GM12892 (cell line): ENCODE data around the gene CEP120. TPM values are rescaled to one million over a fixed set of nuclear protein-coding genes. Genes with fewer than 3 reads are reported as not detected.
A peak's percentile ranks its signal among the peaks of the same experiment; 100 is the strongest.
"Not testable (repeated sequence)": the region's sequence is repeated elsewhere in the genome, so short reads cannot be mapped to it uniquely, and the experiment has no call there.

Experiments used
- DNase-seq: peaks from one replicate; pipeline ENCODE4 v3.0.0; 2011; ENCODE audit not compliant: insufficient read length
- FAIRE-seq: peaks from 2 replicates; lab custom pipeline; 2011; peaks lifted over from hg19 to GRCh38; lab: Jason Lieb, UNC
- POLR2A ChIP-seq: IDR thresholded peaks from 2 replicates; pipeline ENCODE4 v1.6.1; 2011; ENCODE audit warnings: low read depth, low read length, control low read depth
- POLR2AphosphoS5 ChIP-seq: IDR thresholded peaks from 2 replicates; pipeline ENCODE4 v1.6.1; 2011; ENCODE audit warnings: low read depth, low read length, control low read depth
- TAF1 ChIP-seq: IDR thresholded peaks from 2 replicates; pipeline ENCODE4 v1.6.1; 2011; ENCODE audit warnings: low read depth, mild to moderate bottlenecking, control low read depth, low read length, borderline replicate concordance
- polyA plus RNA-seq: library from polyadenylated mRNA; unstranded; fragments of >200 nt; gene quantifications from one replicate; pipeline ENCODE4 v1.2.1, GENCODE V29; 2012; ENCODE audit warnings: missing spikeins, inconsistent platforms; ENCODE audit not compliant: missing spikeins

Gene CEP120
- polyA plus RNA-seq: 10.5 TPM

DNA sequence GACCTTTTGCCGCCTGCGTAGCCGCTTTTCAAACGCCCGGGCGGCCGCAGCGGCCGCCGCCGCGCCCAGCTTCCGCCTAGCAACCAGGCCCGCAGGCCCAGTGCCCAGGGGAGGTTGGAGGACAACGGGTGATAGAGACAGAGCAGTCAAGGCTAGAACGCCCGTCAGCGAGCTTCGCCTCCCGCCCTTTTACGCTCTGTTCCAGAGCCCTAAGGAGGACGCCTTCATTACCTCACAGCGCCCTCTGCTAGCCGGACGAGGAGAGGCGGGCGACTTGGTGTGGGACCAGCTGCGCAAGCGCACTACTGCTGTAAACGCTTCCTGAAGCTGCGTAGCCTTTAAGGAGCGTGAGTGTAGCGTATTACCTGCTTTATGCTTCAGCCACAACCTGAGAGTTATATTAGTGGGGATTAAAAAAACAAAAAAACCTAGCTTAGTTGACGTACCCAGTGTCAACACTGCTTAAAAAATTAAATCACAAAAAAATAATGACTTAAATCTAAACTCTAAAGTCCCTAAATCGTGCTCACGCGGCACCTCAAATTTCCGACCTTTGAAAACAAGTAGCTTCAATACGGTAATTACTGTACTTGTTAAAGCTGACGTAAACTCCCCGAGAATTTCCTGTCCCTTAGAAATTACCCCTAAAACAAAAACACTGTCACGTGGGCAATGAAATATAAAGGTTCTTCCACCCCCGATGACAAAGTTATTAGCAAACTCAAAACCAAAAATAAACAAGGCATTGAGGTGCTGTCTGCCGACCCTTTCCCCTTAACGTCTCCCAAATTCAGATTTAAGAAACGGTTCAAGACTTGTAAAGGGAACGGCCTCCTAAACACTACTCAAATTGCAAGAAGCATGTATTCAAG, at the start of gene CEP120:
Gene CEP120, minus strand, starts transcription at position 126 of the 872 bp plus-strand sequence. CDS start 405 bp downstream, outside the sequence.
- TF ChIP-seq POLR2A: peak; percentile 90
- TF ChIP-seq POLR2AphosphoS5: peak; percentile 57; the same call in 1 of the 2 replicates
- TF ChIP-seq TAF1: peak; percentile 57; the same call in 1 of the 2 replicates
- DNase-seq (peak; percentile 83), FAIRE-seq (peak; percentile 99)

DNA sequence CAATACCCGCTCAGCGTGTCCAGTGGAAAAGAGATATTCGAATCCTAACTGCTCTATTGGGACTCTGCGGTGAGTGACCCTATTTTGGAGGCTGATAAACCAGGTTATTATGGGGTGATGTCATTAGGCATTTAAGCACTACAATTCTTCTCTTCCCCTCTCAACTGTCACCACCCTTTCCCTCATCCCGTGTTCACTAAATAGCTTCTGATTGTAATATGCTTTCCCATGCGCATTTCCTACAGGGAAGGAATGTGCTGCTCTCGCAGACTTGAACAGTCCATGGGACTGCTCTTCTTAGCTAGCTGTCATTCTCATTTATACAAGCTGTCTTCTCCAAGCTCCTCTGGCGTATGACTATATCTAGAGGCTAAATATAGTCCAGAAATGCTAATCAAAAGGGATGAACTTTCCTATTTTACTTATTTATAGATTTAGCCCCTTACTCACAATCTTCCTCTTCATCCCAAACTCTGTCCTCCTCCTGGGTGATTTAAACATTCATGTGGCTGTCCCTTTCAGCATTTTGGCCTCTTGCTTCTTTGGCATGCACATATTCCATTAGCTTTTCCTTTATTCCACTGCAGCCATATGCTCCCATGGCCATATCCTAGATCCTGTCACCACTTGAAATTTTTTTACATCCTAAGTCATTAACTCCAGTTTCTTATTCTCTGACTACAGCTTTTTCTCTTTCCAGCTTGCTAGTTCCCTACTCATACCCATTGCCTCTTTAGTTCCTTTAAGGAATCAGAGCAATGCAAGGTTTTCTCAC, 49.1 kb upstream of the CEP120 start:
- DNase-seq: no peak
- TF ChIP-seq POLR2AphosphoS5: no peak
- no peak for TF ChIP-seq TAF1
- no peak for TF ChIP-seq POLR2A
- FAIRE-seq: no peak

DNA sequence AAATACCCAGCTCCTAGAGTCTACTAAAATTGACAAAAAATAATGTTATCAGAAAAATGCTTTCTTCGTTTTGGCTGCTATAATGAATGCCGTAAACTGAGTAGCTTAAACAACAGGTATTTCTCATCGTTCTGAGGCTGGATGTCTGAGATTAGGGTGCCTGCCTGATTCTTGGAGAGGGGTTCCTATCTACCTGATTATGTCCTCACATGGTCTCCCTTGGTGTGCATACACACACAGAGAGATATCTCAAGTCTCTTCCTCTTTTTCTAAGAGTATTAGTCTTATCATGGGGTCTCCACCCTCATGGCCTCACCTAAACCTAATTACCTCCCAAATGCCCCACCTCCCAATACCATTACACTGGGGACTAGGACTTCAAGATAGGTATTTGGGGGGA, 48.2 kb upstream of the CEP120 start:
- TF ChIP-seq TAF1: no peak
- no peak for TF ChIP-seq POLR2AphosphoS5
- no peak for TF ChIP-seq POLR2A
- FAIRE-seq (no peak), DNase-seq (no peak)

DNA sequence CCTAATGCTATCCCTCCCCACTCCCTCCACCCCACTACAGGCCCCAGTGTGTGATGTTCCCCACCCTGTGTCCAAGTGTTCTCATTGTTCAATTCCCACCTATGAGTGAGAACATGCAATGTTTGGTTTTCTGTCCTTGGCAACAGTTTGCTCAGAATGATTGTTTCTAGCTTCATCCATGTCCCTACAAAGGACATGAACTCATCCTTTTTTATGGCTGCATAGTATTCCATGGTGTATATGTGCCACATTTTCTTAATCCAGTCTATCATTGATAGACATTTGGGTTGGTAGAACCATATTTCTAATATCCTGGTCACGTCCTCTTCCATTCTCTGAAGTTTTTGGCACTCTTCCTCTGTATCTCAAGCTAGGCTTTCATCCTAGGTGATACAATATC, 43.6 kb upstream of the CEP120 start:
- not testable (repeated sequence) for FAIRE-seq, DNase-seq

DNA sequence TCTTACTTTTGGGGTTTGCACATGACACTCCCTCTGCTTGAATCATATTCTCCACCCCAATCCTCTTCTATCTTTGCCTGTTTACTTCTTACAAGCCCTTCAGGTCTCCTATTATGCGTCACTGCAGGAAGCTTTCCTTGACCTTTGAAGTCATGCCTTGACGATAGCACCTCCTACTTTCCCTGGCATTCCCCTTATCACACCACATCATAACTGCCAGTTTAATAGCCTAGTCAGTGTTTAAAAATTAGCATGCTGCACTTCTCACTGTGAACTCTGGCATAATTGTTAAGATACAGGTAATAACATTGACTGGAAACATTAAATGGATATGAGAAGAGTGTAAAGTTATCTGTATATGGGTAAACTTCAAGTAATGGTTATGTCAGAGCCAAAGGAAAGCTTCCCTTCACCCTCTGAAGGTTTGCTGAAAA, 37.1 kb upstream of the CEP120 start:
- DNase-seq (no peak), FAIRE-seq (no peak)
- TF ChIP-seq TAF1: no peak
- TF ChIP-seq POLR2AphosphoS5: no peak
- no peak for TF ChIP-seq POLR2A

DNA sequence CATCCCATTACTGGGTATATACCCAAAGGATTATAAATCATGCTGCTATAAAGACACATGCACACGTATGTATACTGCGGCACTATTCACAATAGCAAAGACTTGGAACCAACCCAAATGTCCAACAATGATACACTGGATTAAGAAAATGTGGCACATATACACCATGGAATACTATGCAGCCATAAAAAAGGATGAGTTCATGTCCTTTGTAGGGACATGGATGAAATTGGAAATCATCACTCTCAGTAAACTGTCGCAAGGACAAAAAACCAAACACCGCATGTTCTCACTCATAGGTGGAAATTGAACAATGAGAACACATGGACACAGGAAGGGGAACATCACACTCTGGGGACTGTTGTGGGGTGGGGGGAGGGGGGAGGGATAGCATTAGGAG, 35.8 kb upstream of the CEP120 start:
- FAIRE-seq: not testable (repeated sequence)

DNA sequence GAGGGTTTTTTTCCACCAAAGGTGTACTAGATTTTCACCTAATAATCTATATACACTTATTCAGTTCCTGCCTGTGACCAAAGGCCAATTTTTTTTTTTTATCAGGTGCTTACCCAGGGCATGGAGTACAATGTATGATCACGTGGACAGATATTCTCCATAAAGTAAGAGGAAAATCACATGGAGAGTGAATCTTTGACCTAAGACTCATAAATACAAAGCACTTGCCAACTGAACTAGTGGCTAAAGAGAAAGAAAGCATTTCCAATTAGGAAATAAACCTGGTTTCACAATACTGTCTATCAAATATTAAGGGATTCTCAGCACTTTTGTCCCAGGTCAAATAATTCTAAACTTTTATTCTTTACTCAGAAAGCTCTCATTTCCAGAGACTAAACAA, 33.0 kb upstream of the CEP120 start:
- no peak for TF ChIP-seq POLR2A
- no peak for TF ChIP-seq POLR2AphosphoS5
- no peak for TF ChIP-seq TAF1
- FAIRE-seq: no peak
- no peak for DNase-seq

More for the DNA sequence above, 35.8 kb upstream of the CEP120 start:
- not testable (repeated sequence) for DNase-seq

DNA sequence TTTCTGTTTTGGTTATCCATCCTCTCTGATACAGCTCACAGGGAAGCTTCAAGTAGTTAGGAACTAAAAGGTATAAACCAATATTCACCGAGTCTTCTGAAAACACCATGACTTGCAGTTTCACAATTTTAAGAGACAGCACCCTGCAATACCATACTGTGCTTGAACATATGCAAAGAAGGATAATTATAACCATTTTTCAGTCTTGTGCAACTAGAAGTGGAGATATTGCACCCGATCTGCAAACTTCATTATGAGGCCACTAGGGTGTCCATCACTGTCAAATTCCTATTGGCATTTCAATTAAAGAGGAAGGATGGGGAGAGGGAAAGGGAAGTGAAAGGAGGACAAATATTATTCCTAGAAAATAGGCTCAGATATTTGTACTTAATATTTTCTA, 32.4 kb upstream of the CEP120 start:
- TF ChIP-seq POLR2A (no peak), POLR2AphosphoS5 (no peak), TAF1 (no peak)
- FAIRE-seq (no peak), DNase-seq (no peak)

DNA sequence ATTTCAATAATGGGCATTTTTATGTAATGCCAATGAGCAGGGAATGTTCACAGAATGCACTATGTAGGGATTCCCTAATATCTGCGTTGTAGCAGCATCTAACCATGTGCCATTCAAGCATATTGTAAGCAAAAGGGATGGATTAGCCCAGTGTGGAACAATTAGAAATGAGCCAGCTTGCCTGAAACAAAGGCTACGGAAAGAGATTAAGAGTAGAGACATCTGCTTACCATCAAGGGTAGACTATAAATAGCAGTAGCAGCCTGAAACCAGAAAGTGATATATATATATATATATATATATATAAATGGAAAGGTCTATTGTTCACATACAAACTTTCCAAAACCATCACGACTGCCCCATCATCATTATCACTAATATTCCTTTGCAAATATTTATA, 31.9 kb upstream of the CEP120 start:
- DNase-seq (no peak), FAIRE-seq (peak; percentile 38)
- TF ChIP-seq POLR2AphosphoS5 (no peak), POLR2A (no peak), TAF1 (no peak)

DNA sequence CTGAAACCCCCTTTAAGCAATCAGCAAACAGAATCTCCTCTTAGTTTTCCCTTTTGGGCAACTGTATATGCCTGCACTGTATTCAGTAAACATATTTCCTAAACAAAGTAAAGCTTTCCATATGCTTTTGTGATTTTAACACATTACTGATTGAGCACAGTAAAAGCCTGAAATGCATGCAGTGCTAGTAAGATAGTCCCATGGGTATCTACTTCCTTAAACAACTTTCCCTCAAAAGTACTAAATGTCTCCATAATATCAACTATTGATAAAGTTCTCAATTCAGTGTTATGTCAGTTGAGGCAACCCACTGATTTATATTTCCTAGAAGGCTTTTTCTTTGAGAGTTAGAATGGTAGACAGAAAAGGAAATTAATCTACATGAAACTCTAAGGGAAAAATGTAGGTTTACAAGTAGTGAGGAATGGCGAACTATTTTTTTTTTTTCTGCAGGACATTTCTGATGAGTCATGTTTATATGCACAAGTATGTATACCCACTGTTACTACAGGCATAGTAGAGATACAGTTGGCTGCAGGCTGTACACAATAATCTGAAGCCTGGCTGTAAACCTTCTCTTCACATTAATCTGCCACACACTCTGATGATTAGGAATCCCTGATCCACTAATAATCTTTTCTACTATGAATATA, 31.2 kb upstream of the CEP120 start:
- DNase-seq (no peak), FAIRE-seq (no peak)
- TF ChIP-seq POLR2AphosphoS5: no peak
- no peak for TF ChIP-seq TAF1
- no peak for TF ChIP-seq POLR2A

DNA sequence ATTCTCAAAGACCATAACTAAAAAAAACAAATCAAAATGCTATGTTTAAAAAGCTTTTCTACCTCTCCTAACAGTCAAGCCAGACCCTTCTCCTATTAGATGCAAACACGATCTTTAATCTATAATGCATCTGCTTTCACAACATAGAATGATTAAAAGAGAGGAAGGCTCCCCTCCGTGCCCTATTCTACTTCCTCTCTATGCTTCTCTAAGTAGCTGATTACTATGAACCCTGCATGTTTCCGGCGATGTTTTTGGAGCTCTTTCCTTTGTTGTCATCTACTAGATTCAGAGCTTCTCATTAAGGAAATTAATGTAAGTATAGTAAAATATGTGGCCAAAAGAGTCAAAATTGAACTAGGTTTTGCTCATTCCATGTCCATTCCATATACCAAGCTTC, 29.2 kb upstream of the CEP120 start:
- FAIRE-seq (no peak), DNase-seq (no peak)

More for the DNA sequence above, 29.2 kb upstream of the CEP120 start:
- TF ChIP-seq TAF1 (no peak), POLR2AphosphoS5 (no peak)
